Bronchial epithelial cell (primary cell): ENCODE measurements around the gene TMC5. TPM values are rescaled to one million over a fixed set of nuclear protein-coding genes. Genes with fewer than 3 reads are reported as not detected.
"Not testable (repeated sequence)": the region's sequence is repeated elsewhere in the genome, so short reads cannot be mapped to it uniquely, and the experiment has no call there.

Experiments used
- DNase-seq: peaks from one replicate; pipeline ENCODE4 v3.0.0-alpha.2; 2010; ENCODE audit warnings: low read depth
- FAIRE-seq: peaks from 2 replicates; lab custom pipeline; 2011; peaks lifted over from hg19 to GRCh38; lab: Jason Lieb, UNC
- H3K27me3 ChIP-seq: 2 replicates; pipeline ENCODE4 v1.5.1; 2011; ENCODE audit warnings: low read length; ENCODE audit not compliant: control insufficient read depth, insufficient read depth
- H3K36me3 ChIP-seq: 2 replicates; pipeline ENCODE4 v1.5.1; 2011; ENCODE audit warnings: low read length; ENCODE audit not compliant: control insufficient read depth, insufficient read depth
- H3K4me3 ChIP-seq: 2 replicates; pipeline ENCODE4 v1.5.1; 2011; ENCODE audit warnings: mild to moderate bottlenecking, low read depth, low read length, control low read depth
- total RNA-seq: library from RNA; depleted of rRNA; stranded (reverse); fragments of >200 nt; gene quantifications from 2 replicates; pipeline ENCODE4 v1.2.1, GENCODE V29; 2014
- TF ChIP-seq, protein P1 (sequence below): IDR thresholded peaks from 2 replicates; pipeline ENCODE4 v1.5.1; 2011; ENCODE audit warnings: mild to moderate bottlenecking, moderate library complexity, low read length, control low read depth, inconsistent platforms; ENCODE audit not compliant: insufficient read depth, severe bottlenecking

TMC5 gene
- total RNA-seq, 1 donor from 2014 or later: 0.26 TPM

DNA sequence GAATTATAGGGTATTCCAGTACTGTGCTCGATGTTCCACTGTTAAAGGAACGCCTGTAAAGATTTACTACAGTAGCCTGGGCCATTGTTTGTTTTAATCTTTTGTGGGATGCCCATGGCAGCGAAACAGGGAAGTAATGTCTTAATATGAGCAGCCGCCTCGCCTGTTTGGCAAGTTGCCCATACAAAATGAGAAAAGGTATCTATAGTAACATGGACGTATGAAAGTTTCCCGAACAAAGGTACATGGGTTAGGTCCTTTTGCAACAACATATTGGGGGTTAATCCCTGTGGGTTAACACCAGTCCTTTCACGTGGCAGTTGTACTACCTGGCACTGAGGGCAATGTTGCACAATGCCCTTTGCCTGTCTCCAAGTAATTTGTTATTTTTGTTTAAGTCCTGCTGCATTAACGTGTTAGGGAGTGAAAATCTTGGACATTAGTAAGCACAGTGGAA lies 21.1 kb upstream of the TMC5 start:
- no peak for FAIRE-seq
- peak; percentile 68 for DNase-seq
- no peak overlapping the region for H3K4me3 ChIP-seq

DNA sequence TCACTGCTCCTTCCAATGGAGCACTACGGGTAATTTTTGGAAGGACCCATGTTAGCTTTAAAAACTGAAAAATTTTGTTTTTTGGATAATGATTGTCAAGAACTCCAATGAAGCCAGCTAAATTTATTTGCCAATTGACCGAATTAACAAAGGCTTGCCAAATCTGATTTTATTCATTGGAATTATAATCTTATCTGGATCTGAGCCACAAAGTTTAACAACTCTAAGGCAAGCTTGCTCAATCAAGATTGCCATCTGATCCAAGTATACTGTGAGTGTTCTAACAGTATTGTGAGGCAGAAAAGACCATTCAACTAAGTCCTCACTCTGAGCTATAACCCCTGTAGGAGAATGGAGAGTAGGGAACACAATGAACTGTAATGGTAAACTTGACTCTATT lies 20.3 kb upstream of the TMC5 start:
- not testable (repeated sequence) for DNase-seq, H3K4me3 ChIP-seq, H3K27me3 ChIP-seq, H3K36me3 ChIP-seq, FAIRE-seq

More for the DNA sequence above, 21.1 kb upstream of the TMC5 start:
- H3K27me3 ChIP-seq: no peaks in the 10 kb centered on the region
- TF ChIP-seq, protein P1, sequence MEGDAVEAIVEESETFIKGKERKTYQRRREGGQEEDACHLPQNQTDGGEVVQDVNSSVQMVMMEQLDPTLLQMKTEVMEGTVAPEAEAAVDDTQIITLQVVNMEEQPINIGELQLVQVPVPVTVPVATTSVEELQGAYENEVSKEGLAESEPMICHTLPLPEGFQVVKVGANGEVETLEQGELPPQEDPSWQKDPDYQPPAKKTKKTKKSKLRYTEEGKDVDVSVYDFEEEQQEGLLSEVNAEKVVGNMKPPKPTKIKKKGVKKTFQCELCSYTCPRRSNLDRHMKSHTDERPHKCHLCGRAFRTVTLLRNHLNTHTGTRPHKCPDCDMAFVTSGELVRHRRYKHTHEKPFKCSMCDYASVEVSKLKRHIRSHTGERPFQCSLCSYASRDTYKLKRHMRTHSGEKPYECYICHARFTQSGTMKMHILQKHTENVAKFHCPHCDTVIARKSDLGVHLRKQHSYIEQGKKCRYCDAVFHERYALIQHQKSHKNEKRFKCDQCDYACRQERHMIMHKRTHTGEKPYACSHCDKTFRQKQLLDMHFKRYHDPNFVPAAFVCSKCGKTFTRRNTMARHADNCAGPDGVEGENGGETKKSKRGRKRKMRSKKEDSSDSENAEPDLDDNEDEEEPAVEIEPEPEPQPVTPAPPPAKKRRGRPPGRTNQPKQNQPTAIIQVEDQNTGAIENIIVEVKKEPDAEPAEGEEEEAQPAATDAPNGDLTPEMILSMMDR: no peak
- H3K36me3 ChIP-seq: no peaks in the 10 kb centered on the region

DNA sequence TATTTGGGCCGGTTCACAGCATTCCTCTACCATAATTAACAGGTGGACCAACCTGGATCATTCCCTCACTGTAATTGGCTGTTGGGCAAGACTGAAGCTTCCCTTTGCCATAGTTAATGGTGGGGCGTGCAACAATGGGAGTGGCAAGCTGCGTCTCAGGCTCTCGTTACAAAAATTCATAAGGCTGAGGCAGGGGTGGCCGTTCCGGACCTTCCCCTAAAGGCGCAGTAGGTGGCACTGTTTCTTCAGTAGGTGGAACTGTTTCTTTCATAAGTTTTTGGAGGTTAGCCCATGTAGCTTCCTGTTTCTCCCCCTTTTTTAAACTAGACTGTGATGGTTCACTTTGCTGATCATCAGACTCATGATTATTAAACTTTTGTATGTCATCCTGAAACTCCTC lies 17.0 kb upstream of the TMC5 start:
- no peak for FAIRE-seq
- TF ChIP-seq, protein P1: peak; percentile 28
- H3K36me3 ChIP-seq: no peaks in the 10 kb centered on the region
- peaks cover 4% of the 10 kb centered on the region for H3K27me3 ChIP-seq
- no peak overlapping the region for H3K4me3 ChIP-seq
- DNase-seq: no peak

DNA sequence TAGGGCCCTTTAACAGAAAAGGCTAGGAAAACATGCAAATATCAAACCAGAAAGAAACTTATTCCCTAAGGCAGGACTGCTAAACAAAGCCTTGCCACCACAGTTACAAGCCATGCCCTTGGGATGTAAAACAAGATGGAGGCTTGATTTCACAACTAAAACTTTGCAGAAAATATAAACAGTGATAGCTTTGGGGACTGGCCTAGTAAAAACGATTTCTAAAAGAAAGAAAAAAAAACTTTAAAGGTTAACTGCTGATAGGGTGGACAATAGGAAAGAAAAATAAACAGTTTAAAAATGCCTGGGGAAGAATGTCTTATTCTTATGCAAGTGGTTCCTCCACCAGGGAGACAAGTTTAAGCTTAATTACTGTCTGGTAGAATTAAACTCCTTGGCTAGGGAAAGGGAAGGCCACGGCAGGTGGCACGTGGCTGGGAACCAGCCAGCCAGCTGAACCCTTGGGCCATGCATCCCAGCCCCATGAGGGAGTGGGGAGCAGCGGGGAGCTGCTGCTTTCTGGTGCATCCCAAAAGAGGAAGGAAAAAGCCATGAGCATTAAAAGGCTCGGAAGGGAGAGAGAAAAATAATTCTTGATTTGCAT lies 10.7 kb upstream of the TMC5 start:
- no peak overlapping the region for H3K4me3 ChIP-seq
- DNase-seq (no peak), FAIRE-seq (no peak)
- no peaks in the 10 kb centered on the region for H3K36me3 ChIP-seq
- TF ChIP-seq, protein P1: no peak
- H3K27me3 ChIP-seq: peaks cover 4% of the 10 kb centered on the region

DNA sequence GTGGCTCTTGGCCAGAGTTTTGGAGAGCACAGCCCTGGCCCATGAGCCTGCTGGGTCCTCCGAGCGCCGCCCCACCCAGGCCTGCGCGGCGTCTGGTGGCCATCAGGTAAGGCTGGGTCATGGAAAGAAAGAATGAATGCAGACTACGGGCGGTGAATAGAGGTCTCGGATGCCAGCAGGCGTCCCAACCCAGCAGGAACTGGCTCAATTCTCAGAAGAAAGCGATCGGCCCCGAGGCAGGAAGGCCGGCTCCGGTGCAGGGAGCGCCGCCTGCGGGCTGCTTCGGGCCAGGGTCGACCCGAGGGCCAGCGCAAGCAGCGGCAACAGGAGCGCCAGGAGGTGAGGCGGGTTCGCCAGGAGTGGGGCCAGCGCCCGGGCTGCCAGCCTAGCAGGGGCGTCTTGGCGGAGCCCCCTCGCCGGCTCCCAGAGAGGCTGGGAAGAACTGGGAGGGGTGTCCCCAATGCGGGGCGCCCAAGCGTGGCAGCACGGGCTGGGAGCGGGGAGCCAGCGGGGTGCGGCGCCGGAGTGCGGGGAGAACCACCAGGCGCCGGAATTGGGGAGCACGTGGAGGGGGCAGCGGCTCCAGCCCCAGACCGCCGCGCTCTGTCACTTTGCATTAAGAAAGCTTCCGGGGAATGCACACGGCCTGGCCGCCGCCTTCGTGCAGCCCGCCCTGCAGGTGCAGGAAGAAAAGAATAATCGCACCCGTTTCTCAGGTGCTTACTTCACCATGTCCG lies 7.1 kb upstream of the TMC5 start:
- H3K27me3 ChIP-seq: no peaks in the 10 kb centered on the region
- peak overlapping the region; percentile 44 for H3K4me3 ChIP-seq
- no peak for DNase-seq
- TF ChIP-seq, protein P1: peak; percentile 44
- H3K36me3 ChIP-seq: no peaks in the 10 kb centered on the region
- FAIRE-seq: no peak

DNA sequence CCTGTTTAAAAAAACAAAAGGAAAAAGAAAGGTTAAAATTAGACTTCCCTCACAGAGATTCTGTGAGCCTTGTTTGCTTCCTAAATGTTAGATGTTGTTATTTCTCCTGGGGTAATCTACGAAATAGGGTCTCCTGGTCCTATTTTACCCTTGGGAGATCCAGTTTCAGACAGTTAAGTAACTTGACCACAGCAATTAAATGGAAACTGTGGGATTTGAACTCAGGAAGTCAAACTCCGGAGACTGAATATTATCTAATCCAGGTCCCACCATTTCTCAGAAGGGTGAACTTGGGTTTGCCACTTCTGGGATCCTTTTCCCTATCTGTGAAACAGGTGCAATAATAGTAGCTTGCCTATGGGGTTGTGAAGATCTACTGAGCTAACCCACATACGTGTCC lies 6.4 kb upstream of the TMC5 start:
- no peaks in the 10 kb centered on the region for H3K36me3 ChIP-seq
- FAIRE-seq (no peak), DNase-seq (no peak)
- H3K4me3 ChIP-seq: no peak overlapping the region
- no peaks in the 10 kb centered on the region for H3K27me3 ChIP-seq
- TF ChIP-seq, protein P1: no peak

DNA sequence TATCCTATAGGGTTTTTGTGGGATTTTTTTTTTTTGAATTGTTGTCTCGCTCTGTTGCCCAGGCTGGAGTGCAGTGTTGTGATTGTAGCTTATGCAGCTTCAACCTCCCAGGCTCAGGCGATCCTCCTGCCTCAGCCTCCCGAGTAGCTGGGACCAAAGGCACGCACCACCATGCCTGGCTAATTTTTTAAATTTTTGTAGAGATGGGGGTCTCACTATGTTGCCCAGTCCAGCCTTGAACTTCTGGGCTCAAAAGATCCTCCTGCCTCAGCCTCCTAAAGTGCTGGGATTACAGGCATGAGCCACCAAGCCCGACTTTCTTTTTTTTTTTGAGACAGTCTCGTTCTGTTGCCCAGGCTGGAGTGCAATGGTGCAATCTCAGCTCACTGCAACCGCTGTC lies 5.6 kb upstream of the TMC5 start:
- not testable (repeated sequence) for DNase-seq, H3K4me3 ChIP-seq, H3K36me3 ChIP-seq, H3K27me3 ChIP-seq, FAIRE-seq
